ENCODE measurements around the gene MYOM3.

Gene MYOM3

GRCh38 chr1:24095140-24095859 lies 16.6 kb downstream of the MYOM3 start:
- no peak for DNase-seq

- no peak for DNase-seq
Measured at GRCh38 chr1:24094554-24094953, 17.4 kb downstream of the MYOM3 start.

GRCh38 chr1:24093732-24094131 lies 18.2 kb downstream of the MYOM3 start:
- DNase-seq = no peak

DNA sequence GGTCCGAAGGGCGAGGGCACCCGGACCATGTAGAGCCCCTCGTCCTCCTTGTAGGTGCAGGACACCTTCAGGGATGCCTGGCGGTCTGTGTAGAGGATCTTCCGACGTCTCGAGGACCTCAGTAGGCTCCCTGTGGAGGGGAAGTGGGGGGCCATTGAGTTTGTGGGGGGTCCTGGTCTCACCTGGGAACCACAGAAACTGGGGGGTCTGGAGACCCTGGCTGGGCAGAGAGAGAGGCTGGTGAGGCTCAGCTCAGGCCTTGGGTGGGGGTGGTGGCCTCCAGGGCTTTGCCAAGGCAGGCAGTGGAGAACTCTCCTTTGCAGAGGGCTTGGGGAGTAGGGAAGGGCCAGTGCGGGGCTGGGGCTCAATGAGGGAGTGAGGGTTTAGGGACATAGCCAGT lies 19.0 kb downstream of the MYOM3 start:
- no peak for DNase-seq

DNA sequence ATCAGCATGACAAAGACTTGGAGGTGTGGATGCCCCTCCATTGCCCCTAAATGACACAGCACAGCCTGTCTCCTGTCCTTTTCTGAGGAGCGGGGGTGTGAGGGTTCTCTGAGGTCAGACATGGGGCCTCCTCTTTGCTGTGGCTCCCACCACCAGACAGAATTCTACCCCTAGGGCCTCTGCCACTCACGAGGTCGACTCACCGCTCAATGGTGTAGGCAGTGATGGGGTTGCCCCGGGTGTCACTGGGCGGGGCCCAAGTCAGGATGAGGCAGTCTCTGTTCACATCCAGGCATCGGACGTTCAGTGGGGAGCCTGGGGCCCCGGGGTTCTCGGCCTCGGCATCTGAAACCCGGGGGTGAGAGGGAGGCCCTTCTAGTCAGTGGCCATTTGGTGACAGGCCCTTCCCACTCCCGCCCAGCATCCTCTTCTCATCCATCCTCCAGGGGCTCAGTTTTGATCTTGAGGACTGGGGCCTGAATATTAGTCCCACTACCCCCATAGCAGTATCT lies 19.9 kb downstream of the MYOM3 start:
- DNase-seq = no peak

GRCh38 chr1:24090736-24091135 lies 21.2 kb downstream of the MYOM3 start:
- no peak for DNase-seq

DNA sequence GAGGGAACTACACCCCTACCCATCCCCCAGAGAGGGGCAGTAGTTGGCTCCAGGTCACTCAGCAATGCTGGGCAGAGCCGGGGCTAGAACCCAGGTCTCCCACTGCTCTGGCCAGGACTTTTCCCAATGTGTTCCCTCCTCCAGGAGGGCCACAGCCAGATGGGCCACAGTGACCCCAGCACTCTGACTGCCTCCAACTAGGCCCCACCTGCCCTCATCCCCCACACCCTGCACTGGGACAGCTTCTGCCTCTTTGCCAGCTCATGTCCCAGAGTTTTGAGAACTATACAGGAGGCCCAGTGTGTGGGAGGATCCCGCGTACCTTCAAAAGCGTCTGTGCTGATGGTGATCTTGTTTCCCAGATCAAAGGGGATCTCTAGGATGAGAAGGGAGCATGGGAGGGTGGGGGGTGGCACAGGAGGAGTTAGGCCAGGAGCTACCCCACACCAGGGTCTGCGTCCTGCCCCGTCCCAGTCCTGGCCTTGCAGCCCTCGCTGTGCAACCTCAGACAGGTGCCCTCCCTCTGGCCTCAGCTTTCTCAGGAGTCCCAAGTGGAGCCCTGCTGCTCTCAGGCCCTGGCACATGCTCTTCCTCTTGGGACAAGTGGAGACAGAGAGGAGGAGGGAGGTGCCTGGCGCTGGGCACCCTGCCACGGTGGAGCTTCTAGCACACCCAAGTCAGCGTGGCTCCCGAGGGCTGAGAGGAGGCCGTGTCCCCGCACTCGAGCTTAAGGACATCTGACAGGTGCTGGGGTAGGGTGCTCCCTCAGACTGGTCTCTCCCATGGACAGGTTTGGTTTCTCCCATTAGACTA lies 22.0 kb downstream of the MYOM3 start:
- no peak for DNase-seq

DNA sequence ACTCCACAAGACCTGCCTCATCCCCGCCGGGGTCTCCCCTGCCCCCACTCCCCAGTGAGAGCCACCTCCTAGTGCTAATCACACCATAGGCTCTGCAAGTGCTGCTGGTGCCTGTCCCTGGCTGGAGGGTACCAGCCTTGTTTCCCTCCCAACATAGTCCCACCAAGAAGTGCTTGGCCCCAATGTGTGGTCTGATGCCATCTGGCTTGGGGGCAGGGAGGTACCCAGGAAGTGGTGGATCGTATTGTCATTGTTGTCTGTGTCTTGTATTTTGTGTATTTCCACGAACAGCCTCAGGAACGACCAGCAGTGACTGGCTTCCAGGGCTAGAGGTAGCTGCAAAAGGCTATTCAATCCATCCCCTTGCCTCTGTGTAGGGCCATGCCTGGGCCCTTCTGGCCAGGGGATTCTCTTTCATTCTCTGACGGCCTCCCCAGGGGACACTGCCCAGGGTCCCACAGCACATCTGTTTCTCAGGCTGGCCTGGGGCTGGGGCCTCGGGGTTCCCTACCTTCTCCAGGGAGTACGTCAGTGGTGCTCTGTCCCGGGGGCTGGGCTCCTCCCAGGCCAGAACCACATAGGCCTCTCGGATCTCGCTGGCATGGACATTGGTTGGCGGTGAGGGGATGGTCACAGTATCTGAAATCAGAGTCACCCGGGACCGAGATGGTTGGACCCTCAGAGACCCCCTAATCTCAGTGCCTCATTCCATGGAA lies 22.8 kb downstream of the MYOM3 start:
- no peak for DNase-seq

- no peak for DNase-seq
Measured at GRCh38 chr1:24086466-24086865, 25.5 kb downstream of the MYOM3 start.

- DNase-seq = no peak
Measured at GRCh38 chr1:24085546-24085945, 26.4 kb downstream of the MYOM3 start.

DNA sequence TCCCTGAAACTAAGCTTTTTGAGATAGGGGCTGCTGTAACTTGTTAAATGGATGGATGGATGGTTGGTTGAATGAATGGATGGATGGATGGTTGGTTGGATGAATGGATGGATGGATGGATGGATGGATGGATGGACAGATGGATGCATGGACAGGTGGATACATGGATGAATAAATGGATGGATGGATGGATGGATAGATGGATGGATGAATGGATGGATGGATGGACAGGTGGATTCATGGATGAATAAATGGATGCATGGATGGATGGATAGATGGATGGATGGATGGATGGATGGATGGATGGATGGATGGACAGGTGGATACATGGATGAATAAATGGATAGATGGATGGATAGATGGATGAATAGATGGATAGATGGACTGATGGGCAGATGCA lies 26.9 kb downstream of the MYOM3 start:
- DNase-seq = no peak

GRCh38 chr1:24084050-24084449 lies 27.9 kb downstream of the MYOM3 start:
- DNase-seq = no peak

- no peak for DNase-seq
Measured at GRCh38 chr1:24082372-24082771, 29.6 kb downstream of the MYOM3 start.

GRCh38 chr1:24081190-24081589 lies 30.7 kb downstream of the MYOM3 start:
- no peak for DNase-seq

GRCh38 chr1:24080131-24080530 lies 31.8 kb downstream of the MYOM3 start:
- no peak for DNase-seq

DNA sequence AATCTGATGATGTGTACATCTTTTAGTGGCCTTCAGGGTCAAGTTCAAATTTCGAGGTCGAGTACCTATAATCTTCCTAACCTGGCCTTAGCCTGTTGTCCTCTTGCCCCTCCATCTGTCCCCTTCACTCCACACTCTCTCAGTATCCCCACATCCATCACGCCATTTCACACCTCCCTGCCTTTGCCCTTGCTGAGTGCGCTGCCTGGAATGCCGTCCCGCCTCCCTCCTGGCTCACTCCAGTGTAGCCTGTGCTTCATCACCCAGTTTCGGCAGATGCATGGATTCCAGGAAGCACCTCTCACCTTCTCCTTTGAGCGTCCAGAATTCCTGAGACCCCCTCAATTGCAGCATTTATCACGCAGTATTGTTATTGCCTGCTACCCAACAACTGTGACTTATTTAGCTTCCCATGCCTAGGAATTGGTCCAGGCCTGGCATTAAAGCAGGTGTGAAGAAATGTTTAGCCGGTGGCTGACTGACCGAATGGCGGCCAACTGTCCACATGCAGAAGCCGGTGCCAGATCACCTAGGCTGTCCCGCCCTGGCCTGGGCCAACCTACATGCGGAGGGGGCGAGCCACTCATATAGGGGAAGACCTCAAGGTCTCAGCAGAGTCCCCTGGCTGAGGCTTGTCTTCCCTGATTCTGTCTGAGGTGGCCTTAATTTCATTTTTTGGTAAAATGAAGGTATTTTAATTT lies 34.5 kb downstream of the MYOM3 start:
- DNase-seq = no peak

GRCh38 chr1:24075946-24076345 lies 36.0 kb downstream of the MYOM3 start:
- no peak for DNase-seq

DNA sequence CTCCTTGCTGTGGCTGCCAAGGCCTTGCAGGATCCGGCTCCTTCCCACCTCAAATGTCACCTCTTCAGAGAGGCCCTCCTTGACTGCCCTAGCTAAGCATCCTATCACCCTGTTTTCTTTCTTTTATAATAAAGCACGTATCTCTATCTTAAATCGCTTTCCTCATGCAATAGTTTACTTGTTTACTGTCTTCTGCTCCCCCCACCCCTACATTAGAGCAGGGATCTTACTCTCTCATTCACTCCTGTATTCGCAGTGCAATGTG lies 36.4 kb downstream of the MYOM3 start:
- DNase-seq = no peak

DNA sequence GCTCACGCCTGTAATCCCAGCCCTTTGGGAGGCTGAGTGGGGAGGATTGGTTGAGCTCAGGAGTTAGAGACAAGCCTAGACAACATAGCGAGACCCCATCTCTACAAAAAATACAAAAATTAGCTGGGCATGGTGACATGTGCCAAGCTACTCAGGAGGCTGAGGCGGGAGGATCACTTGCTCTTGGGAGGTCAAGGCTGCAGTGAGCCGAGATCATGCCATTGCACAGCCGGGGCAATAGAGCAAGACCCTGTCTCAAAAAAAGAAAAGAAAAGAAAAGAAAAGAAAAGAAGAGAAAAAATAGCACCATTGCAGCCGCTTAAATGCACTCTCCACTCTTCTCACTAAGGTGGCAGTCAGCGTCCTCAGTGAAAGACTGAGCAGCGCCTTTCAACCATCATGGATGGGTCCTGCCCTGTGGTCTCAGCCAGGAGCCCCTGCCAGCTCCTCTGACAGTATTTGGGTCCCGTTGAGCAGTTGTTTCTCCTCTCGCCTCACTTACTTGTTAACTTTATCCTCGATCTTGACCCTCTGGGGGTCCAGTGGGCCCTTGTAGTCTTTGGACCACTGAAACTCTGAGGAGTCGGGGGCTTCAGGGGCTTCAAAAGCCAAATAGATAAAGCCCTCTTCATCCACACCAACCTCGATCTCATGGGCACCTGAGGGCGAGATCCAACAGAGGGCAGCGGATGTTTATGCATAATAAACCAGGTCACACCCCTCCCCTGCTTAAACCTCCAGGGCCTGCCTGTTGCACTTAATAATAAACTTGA lies 36.9 kb downstream of the MYOM3 start:
- DNase-seq = no peak

- no peak for DNase-seq
Measured at GRCh38 chr1:24074196-24074595, 37.7 kb downstream of the MYOM3 start.

DNA sequence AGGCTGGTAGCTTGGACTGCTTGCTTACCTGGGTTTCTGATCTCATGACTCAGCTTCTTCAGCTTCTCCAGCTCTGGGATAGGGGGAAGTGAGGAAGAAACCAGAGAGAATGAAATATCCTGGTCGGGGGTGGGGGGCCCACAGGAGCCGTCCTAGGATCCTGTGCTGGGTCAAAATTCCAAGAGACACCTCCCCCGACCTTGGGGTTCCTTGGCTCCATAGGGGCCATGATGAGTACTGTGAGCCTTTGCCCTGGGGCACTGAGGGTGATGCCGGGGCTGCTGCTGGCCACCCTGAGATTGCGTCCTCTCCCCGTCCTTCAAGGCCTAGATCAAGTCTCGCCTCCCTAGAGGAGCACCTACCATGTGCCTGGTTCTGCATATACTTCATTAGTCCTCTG lies 40.0 kb downstream of the MYOM3 start:
- no peak for DNase-seq

DNA sequence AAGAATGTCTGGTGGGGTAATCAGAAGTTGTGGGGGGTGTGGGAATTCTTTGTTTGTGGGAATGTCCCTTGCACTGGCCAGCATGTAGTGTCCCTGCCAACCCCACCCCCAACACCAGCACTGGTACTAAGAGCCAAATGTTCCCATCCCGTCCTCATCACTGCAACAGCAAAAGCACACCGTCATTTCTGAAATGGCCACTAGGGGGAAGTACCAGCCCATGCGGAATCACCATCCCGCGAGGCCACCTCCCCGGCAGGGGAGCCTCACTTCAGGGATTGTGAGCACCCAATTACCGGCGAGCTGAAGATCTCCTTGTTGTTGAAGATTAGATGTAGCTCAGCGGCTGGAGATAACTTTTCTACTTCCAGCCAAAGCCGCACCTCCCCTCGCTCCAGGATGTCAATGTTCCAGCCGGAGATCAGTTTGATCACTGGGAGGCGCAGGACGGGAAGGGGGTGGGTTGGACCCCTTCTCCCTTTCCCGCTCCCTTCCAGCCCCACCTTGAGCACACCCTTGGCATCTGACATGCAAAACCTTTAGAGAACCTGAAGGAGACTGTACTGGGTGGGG lies 41.0 kb downstream of the MYOM3 start:
- peak; percentile 54 for DNase-seq
